Activated gamma-delta T cell treated with Interleukin-2 at 50 U/mL for 16 hours (primary cell): ENCODE data around the gene CRYGB.
"Not testable (repeated sequence)": the region's sequence is repeated elsewhere in the genome, so short reads cannot be mapped to it uniquely, and the experiment has no call there.

ENCODE experiments used
- DNase-seq: peaks from one replicate; pipeline ENCODE4 v3.0.0-alpha.2; 2020

CRYGB gene

GRCh38 chr2:208148803-208149202 lies 2.8 kb upstream of the CRYGB start:
- no peak for DNase-seq

GRCh38 chr2:208147759-208148158 lies 1.8 kb upstream of the CRYGB start:
- no peak for DNase-seq

- DNase-seq = no peak
Observed at GRCh38 chr2:208147008-208147407, 1.1 kb upstream of the CRYGB start.

- no peak for DNase-seq
Observed at GRCh38 chr2:208142925-208143799, 2.8 kb downstream of the CRYGB start.

GRCh38 chr2:208142240-208142924 lies 3.6 kb downstream of the CRYGB start:
- DNase-seq = no peak

GRCh38 chr2:208139447-208139846 lies 6.5 kb downstream of the CRYGB start:
- no peak for DNase-seq

GRCh38 chr2:208138334-208138733 lies 7.6 kb downstream of the CRYGB start:
- DNase-seq = not testable (repeated sequence)

- DNase-seq = no peak
Observed at GRCh38 chr2:208136716-208137094, 9.3 kb downstream of the CRYGB start.

GRCh38 chr2:208135794-208136715 lies 9.9 kb downstream of the CRYGB start:
- no peak for DNase-seq

GRCh38 chr2:208134928-208135586 lies 10.9 kb downstream of the CRYGB start:
- DNase-seq = no peak

- no peak for DNase-seq
Observed at GRCh38 chr2:208130712-208131110, 15.2 kb downstream of the CRYGB start.

- DNase-seq = no peak
Observed at GRCh38 chr2:208129744-208130711, 15.9 kb downstream of the CRYGB start, which contains the start of gene CRYGC. CRYGC (minus strand) TSS chr2:208129828; CDS start chr2:208129792, 36 bp downstream.

- no peak for DNase-seq
Observed at GRCh38 chr2:208128136-208128535, 17.8 kb downstream of the CRYGB start.

GRCh38 chr2:208127090-208127489 lies 18.9 kb downstream of the CRYGB start:
- DNase-seq = no peak

- DNase-seq = no peak
Observed at GRCh38 chr2:208125251-208125650, 20.7 kb downstream of the CRYGB start.

GRCh38 chr2:208124013-208124715 lies 21.8 kb downstream of the CRYGB start, which contains the start of gene CRYGD:
CRYGD (minus strand) TSS chr2:208124524; CDS start chr2:208124473, 51 bp downstream.
- peak; percentile 4 for DNase-seq

- no peak for DNase-seq
Observed at GRCh38 chr2:208122248-208122647, 23.7 kb downstream of the CRYGB start.

GRCh38 chr2:208118918-208119317 lies 27.0 kb downstream of the CRYGB start:
- no peak for DNase-seq

GRCh38 chr2:208117390-208117789 lies 28.6 kb downstream of the CRYGB start:
- not testable (repeated sequence) for DNase-seq

- DNase-seq = no peak
Observed at GRCh38 chr2:208112969-208113368, 33.0 kb downstream of the CRYGB start.
